HG02610 (cell line): ENCODE measurements around the gene STKLD1.
"Not testable (repeated sequence)": the region's sequence is repeated elsewhere in the genome, so short reads cannot be mapped to it uniquely, and the experiment has no call there.

ENCODE experiments used
- ATAC-seq: cut with Tn5 transposase; IDR thresholded peaks from one replicate; pipeline ENCODE4 v1.9.1; 2021; ENCODE audit warnings: mild to moderate bottlenecking, moderate library complexity; ENCODE audit not compliant: unreplicated experiment

STKLD1 gene

DNA sequence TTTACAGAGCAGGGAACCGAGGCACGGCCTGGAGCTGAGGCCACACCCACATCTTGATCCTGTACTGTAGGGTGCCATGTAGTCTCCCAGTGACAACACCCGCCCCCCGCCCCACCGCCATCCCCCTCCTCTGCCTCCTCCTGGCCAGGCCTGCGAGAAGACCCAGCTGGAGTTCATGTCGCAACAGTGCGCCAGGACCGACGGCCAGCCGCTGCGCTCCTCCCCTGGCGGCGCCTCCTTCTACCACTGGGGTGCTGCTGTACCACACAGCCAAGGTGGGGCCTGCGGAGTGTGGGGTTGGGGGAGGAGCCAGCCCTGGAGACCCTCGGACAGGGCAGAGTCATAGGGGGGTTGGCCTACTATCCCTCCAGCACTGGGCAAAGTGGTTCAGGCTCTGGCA, 60.5 kb downstream of the STKLD1 start:
- ATAC-seq = no peak

GRCh38 chr9:133437753-133438531, 61.8 kb downstream of the STKLD1 start:
- ATAC-seq = no peak

- ATAC-seq = no peak
Measured at GRCh38 chr9:133439337-133439736, 63.2 kb downstream of the STKLD1 start.

GRCh38 chr9:133440874-133441273, 64.7 kb downstream of the STKLD1 start:
- peak; percentile 64 for ATAC-seq

DNA sequence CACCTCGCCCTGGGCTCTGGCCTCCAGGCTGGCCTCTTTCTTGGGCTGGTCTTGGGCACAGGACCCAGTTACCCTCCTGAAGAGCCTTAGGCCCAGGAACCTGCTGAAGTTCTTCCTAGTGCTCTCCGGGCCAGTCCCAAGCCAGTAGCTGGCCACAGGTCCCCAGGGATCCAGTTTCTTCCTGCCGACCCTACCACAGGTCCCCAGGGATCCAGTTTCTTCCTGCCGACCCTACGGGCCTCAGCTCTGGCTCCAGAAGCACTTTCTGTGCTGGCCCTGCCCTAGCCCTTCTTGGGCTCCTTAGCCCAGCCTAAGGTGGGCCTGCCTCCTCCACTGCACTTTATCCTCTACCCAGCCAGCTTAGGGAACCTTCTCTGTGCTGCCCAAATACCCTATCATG, 65.4 kb downstream of the STKLD1 start:
- ATAC-seq = no peak

GRCh38 chr9:133443248-133443647, 67.1 kb downstream of the STKLD1 start:
- no peak for ATAC-seq

DNA sequence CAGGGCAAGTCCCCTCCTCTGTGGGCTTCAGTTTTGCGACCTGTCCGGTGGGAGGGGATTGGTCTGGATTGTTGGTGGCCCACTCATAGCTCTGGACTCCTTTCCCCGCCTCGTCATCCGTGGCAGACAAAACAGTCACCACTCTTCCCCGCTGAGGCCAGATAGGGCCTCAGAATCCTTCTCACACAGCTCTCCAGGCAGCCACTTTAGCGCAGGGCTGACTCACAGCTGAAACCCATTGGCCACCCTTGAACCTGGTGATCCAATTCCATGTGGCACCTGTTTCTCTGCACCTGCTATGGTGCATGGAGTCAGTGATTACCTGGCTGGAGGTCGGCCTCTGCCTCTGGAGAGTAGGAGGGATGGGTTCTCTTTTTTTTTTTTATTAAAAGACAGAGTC, 67.8 kb downstream of the STKLD1 start:
- ATAC-seq = no peak

DNA sequence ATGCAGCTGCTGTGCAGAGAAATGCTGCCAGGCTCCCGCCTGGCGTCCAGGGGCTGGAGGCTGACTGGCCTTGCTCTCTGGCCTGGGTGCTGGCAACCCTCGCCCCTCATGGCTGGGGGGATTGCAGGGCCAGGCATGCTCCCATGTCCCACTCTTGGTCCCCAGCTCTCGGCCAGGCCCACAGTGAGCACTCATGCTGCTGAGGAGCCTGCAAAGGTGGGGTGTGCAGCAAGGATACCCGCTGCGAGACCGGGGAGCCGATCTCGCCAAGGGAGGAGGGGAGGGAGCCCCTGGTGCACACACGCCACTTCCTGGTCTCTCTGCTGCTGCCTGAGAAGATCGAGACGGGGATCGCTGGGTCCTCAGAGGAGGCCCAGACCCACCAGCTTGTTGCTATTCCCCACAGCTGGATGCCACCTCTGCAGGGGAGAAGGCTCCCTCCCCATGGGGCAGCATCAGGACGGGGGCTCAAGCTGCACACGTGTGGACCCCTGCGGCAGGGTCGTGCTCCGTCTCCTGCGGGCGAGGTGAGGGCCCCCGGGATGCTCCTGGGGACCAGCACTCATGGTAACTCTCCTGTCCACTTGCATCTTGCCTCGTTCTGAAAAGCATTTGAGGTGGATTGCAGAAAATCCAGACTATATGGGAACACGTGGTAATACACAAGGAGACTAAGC, 69.3 kb downstream of the STKLD1 start:
- ATAC-seq = no peak

- no peak for ATAC-seq
Measured at GRCh38 chr9:133448487-133448972, 72.4 kb downstream of the STKLD1 start.

DNA sequence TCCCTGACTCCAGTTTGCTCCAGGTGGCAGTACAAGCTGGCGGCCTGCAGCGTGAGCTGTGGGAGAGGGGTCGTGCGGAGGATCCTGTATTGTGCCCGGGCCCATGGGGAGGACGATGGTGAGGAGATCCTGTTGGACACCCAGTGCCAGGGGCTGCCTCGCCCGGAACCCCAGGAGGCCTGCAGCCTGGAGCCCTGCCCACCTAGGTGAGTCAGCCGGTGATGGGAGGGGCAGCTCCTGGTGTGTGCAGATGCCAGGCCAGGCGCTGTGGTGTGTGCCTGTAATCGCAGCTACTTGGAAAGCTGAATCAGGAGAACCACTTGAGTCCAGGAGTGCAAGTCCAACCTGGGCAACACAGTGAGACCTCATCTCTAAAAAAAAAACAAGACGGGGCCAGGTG, 73.6 kb downstream of the STKLD1 start:
- no peak for ATAC-seq

- ATAC-seq = not testable (repeated sequence)
Measured at GRCh38 chr9:133451865-133452264, 75.7 kb downstream of the STKLD1 start.

GRCh38 chr9:133452562-133452961, 76.4 kb downstream of the STKLD1 start:
- no peak for ATAC-seq

DNA sequence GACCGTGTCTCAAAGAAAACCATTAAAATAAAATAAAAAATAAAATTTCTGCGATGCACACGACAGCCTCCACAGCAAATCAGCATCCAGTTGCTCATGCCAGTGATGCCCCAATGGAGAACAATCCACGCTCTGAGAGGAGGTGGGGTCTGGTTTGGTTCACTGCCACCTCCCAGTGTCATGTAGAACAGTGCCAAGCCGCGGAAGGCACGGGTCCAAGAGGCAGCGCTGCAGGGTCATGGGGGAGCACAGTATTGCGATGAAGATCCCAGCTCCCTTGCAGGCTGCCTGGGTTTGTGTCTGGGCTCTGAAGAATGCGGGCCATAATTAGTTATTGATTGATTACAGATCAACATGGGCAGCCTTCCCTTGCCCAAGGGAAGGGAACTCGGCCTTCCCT, 77.5 kb downstream of the STKLD1 start:
- ATAC-seq = no peak

GRCh38 chr9:133454325-133454724, 78.2 kb downstream of the STKLD1 start:
- ATAC-seq = no peak

- no peak for ATAC-seq
Measured at GRCh38 chr9:133454943-133455673, 78.9 kb downstream of the STKLD1 start.
